ENCODE measurements around the gene CDRT15L2.

DNA sequence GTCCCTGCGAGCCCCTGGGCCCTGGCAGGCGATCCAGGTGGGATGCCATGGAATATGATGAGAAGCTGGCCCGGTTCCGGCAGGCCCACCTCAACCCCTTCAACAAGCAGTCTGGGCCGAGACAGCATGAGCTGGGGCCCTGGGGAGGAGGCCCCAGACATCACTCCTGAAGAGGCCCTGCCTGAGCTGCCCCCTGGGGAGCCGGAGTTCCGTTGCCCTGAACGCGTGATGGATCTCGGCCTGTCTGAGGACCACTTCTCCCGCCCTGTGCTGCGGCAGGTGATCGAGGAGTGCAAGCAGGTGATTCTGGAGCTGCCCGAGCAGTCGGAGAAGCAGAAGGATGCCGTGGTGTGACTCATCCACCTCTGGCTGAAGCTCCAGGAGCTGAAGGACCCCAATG is 33.1 kb downstream of the CDRT15L2 start:
- TF ChIP-seq CTCF (IDR thresholded peaks at IDR 0.05): no peak
- TF ChIP-seq POLR2A (IDR thresholded peaks at IDR 0.05): no peak
